HG03342 (cell line): Measurements from ENCODE around the gene EFNB3.

Experiments used
- ATAC-seq: cut with Tn5 transposase; IDR thresholded peaks from one replicate; pipeline ENCODE4 v1.9.1; 2021; ENCODE audit warnings: mild to moderate bottlenecking, moderate library complexity; ENCODE audit not compliant: unreplicated experiment

EFNB3 gene

GRCh38 chr17:7756968-7757367 lies 52.0 kb downstream of the EFNB3 start:
- no peak for ATAC-seq
